ENCODE measurements around the gene ZNF407.

DNA sequence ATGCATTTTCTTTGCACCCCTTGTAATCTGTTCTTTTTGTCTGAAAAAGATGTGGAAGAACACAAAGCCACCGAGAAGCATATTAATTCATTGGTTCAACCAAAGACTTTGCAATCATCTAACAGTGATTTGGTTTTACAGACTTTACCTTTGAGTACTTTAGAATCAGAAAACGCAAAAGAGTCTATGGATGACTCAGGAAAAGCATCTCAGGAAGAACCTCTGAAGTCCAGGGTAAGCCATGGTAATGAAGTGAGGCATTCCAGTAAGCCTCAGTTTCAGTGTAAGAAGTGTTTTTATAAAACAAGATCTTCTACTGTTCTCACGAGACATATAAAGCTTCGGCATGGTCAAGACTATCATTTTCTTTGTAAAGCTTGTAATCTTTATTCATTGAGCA, 35.2 kb downstream of the ZNF407 start:
- no peak for TF ChIP-seq CTCF (IDR thresholded peaks at IDR 0.05)
- no peak for TF ChIP-seq POLR2A (IDR thresholded peaks at IDR 0.05)
